Stimulated activated naive CD8-positive, alpha-beta T cell treated with anti-CD3 and anti-CD28 coated beads, Interleukin-15, amount 100 ng/mL, for 72 hours (primary cell): ENCODE measurements around the gene COL18A1.
A peak's percentile ranks its signal among the peaks of the same experiment; 100 is the strongest.
"Not testable (repeated sequence)": the region's sequence is repeated elsewhere in the genome, so short reads cannot be mapped to it uniquely, and the experiment has no call there.

Source experiments
- ATAC-seq: fragments of 150-1000 bp; cut with Tn5 transposase; 2 replicates; pipeline ENCODE4 v1.10.0; 2021; ENCODE audit warnings: mild to moderate bottlenecking, moderate library complexity
- DNase-seq, 2 donors: peaks; one replicate each; pipeline ENCODE4 v3.0.0; 2021 to 2022
- H3K27ac Mint-ChIP-seq, 2 donors: one replicate each; pipeline ENCODE4 v1.8.0; 2022; ENCODE audit warnings: mild to moderate bottlenecking in 2 of 2, mixed read lengths in 2 of 2, moderate library complexity in 2 of 2
- H3K27me3 Mint-ChIP-seq: one replicate; pipeline ENCODE4 v1.8.0; 2022; ENCODE audit warnings: mixed read lengths
- H3K4me1 Mint-ChIP-seq: one replicate; pipeline ENCODE4 v1.8.0; 2022; ENCODE audit warnings: mild to moderate bottlenecking, mixed read lengths
- H3K4me3 Mint-ChIP-seq, 2 donors: one replicate each; pipeline ENCODE4 v1.8.0; 2022; ENCODE audit warnings: mild to moderate bottlenecking in 2 of 2, mixed read lengths in 2 of 2, moderate library complexity in 1 of 2
- H3K9me3 Mint-ChIP-seq, 2 donors: one replicate each; pipeline ENCODE4 v1.8.0; 2022; ENCODE audit warnings: mixed read lengths in 2 of 2

Gene COL18A1

DNA sequence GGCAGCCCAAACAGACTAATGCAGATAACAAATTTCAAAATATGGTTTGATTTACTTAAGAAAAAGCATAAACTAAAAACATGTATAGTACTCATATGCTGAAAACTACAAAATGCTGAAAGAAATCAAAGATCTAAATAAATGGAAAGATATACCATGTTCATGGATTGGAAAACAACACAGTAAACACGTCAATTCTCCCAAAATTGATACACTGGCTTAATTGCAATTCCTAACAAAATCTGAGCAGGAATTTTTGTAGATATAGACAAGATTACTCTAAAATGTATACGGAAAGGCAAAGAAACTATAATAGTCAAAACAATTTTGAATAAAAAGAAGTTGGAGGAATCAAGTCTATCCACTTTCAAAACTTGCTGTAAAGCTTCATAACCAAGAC is 116.3 kb downstream of the COL18A1 start:
- Mint-ChIP-seq H3K27ac (no peak overlapping the region), H3K9me3 (peaks cover 50 to 56% of the 10 kb centered on the region in 2 donors), H3K4me1 (peaks cover 27% of the 10 kb centered on the region), H3K4me3 (no peak overlapping the region), H3K27me3 (no peaks in the 10 kb centered on the region)
- DNase-seq (no peak), ATAC-seq (no peak)

DNA sequence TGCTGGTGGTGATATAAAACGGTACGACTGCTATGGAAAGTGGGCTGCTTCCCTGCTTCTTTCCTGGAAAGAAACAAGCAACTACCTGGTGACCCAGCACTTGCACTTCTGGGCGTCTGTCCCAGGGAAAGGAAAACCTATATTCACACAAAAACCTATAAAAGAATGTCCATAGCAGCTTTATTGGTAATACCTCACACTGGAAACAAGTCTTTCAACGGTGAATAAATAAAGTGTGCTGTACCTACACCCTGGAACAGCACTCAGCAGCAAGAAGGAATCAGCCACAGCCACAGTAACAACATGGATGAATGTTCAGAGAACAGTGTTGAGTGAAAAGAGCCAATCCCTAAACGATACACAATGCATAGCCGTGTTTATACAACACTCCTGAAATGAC is 117.4 kb downstream of the COL18A1 start:
- H3K9me3 Mint-ChIP-seq, result peaks cover 50 to 56% of the 10 kb centered on the region in 2 donors
- DNase-seq, result no peak
- H3K27me3 Mint-ChIP-seq, result no peaks in the 10 kb centered on the region
- peaks cover 15% of the 10 kb centered on the region for H3K4me1 Mint-ChIP-seq
- no peak overlapping the region for H3K27ac Mint-ChIP-seq
- H3K4me3 Mint-ChIP-seq, result no peak overlapping the region
- no peak for ATAC-seq

DNA sequence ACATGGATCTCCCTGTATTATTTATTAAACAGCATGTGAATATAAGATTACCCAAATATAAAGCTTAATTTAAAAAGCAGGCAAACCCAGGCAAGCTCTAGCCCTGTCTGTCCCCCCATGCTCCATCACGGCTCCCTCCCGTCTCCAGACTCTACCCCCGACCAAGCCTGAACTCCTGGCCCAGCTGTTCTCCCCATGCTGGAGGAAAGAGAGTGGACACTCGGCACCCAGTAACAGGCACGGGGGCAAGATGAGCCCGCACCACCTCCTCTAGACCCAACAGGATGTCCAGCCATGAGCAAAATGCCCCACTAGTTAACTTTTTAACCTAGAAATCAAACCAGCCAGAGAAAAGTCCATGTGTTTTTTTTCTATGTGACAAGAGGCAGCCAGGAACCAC is 118.0 kb downstream of the COL18A1 start:
- Mint-ChIP-seq H3K27me3 (no peaks in the 10 kb centered on the region), H3K4me3 (no peak overlapping the region), H3K27ac (no peak overlapping the region), H3K4me1 (peaks cover 9% of the 10 kb centered on the region), H3K9me3 (peaks cover 46 to 50% of the 10 kb centered on the region in 2 donors)
- DNase-seq (no peak), ATAC-seq (no peak)

DNA sequence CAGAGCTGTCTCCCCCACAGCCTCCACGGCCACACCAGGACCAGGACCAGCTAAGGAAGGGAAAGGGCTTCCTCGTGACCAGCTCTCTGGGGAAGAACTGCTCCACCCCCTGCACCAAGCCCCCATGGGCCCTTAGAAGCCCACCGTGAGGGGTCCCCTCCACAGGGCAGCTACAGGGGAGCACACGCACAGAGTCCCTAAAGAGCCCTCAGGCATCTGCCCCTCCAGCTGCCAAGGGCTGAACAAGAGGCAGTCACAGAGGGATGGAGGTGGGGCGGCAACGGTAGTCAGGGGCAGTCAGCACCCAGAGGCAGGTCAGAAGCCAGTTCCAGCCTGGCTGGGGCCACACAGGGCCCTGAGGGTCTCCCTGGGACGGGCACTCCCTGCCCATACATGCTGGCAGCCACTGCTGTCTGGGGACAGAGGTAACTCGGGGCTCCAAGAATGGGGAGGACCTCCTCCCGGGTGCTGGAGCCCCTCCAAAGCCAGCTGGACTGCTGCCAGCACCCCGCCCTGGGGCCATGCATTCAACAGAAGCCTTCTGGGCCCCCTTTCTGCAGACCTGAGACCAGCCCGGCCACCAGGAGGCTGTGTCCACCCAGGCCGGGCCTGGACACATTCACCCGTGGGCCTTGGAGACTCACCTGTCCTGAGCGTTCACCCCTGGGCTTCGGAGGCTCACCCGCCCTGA is 118.6 kb downstream of the COL18A1 start:
- DNase-seq (no peak), ATAC-seq (peak; percentile 31)
- peaks cover 3% of the 10 kb centered on the region for H3K4me1 Mint-ChIP-seq
- H3K27ac Mint-ChIP-seq, result peak overlapping the region in 1 of 2 donors; percentile 71
- no peaks in the 10 kb centered on the region for H3K27me3 Mint-ChIP-seq
- H3K9me3 Mint-ChIP-seq, result peaks cover 40 to 44% of the 10 kb centered on the region in 2 donors
- no peak overlapping the region for H3K4me3 Mint-ChIP-seq

DNA sequence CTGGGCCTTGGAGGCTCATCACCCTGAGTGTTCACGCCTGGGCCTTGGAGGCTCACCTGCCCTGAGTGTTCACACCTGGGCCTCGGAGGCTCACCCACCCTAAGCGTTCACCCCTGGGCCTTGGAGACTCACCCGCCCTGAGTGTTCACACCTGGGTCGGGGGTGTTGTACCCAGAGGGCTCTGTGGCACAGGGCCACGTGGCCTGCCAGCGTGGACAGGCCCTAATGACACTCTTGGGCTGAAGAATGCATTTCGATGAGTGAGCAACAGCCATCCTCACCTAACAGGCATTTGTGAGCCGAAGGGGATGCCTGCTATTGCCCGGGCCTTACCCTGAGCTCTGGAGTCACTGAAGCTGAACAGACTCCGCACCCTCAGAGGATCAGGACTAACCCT is 119.8 kb downstream of the COL18A1 start:
- ATAC-seq (no peak), DNase-seq (no peak)
- Mint-ChIP-seq H3K27ac (no peak overlapping the region), H3K4me3 (no peak overlapping the region), H3K27me3 (no peaks in the 10 kb centered on the region), H3K9me3 (peaks cover 28 to 32% of the 10 kb centered on the region in 2 donors), H3K4me1 (no peaks in the 10 kb centered on the region)

DNA sequence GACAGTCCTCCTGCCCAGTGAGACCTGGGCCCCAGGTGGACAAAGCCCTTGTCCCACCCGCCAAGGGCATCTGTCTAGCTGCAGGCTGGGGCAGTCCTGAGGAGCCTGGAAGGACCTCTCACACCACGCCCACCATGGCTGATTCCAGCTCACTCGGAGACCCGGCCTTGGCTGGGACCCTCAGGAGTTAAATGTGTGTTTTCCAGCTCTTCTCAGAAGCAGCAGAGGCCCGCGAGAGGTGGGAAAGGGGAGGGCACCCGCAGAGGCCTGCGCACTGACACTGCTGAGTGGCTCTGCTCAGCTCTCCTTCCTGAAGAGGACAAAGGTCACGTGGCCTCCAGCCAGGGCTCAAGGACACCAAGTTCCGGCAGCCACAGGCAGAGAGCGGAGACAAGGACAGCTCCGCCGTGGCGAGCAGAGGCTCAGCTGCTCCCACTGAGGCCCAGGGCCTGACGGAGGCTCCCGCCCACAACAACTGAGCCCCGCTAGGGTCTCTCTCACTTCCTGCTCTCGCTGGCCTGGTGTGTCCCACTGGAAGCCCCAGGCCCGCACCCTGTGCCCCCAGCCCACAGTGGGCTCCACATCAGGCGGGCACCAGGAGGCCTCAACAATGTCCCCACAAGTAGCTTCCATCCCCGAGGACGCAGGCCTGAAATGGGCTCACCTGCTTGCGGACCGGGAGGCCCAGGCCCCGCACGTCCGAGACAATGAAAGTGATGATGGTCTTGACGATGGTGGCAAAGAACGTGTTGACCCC is 120.4 kb downstream of the COL18A1 start:
- Mint-ChIP-seq H3K4me3 (no peak overlapping the region), H3K27me3 (no peaks in the 10 kb centered on the region), H3K4me1 (no peaks in the 10 kb centered on the region), H3K9me3 (peaks cover 23 to 27% of the 10 kb centered on the region in 2 donors), H3K27ac (no peak overlapping the region)
- ATAC-seq (no peak), DNase-seq (no peak)

DNA sequence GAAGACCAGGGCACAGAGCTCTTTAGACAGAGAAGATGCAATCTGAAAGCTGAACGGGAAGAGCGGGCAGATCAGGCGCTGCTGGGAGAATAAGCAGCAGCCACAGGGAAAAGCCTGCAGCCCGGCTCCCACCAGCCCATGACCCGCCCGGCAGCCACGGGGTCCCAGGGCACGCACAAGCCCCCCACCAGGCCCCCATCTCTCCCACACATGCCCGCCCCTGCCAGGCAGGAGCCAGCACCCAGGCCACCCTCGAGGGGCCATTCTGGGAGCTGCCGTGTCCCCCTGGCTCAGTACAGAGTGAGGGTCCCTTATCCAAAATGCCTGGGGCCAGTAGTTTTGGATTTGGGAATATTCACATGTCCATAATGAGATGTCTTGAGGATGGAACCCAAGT is 120.9 kb downstream of the COL18A1 start:
- no peak overlapping the region for H3K27ac Mint-ChIP-seq
- H3K9me3 Mint-ChIP-seq, result peaks cover 20 to 21% of the 10 kb centered on the region in 2 donors

DNA sequence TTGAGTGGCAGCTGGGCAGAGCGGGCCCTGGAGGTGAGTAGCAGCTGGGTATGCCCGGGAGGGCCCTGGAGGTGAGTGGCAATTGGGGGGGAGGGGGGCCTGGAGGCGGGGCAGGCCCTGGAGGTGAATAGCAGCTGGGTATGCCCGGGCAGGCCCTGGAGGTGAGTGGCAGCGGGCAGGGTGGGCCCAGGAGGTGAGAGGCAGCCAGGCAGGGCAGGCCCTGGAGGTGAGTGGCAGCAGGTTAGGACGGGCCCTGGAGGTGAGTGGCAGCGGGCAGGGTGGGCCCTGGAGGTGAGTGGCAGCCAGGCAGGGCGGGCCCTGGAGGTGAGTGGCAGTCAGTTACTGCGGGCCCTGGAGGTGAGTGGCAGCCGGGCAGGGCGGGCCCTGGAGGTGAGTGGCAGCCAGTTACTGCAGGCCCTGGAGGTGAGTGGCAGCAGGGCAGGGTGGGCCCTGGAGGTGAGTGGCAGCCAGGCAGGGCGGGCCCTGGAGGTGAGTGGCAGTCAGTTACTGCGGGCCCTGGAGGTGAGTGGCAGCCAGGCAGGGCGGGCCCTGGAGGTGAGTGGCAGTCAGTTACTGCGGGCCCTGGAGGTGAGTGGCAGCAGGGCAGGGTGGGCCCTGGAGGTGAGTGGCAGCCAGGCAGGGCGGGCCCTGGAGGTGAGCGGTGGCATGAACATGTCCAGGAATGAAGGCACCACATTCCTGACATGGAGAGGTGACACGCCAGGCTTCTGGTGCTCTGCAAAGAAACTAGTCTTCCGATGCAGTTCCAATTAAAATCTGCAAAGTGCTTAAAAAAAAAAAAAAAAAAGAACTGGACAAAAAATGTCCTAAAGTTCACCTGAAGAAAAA is 122.4 kb downstream of the COL18A1 start:
- H3K4me1 Mint-ChIP-seq, ATAC-seq, H3K27me3 Mint-ChIP-seq, DNase-seq, H3K4me3 Mint-ChIP-seq, H3K9me3 Mint-ChIP-seq: not testable (repeated sequence)
- peak overlapping the region; percentile 14 to 89 for H3K27ac Mint-ChIP-seq

More for the DNA sequence above, 120.9 kb downstream of the COL18A1 start:
- H3K4me1 Mint-ChIP-seq, result no peaks in the 10 kb centered on the region
- DNase-seq (no peak), ATAC-seq (no peak)
- H3K4me3 Mint-ChIP-seq, result no peak overlapping the region
- H3K27me3 Mint-ChIP-seq, result no peaks in the 10 kb centered on the region

DNA sequence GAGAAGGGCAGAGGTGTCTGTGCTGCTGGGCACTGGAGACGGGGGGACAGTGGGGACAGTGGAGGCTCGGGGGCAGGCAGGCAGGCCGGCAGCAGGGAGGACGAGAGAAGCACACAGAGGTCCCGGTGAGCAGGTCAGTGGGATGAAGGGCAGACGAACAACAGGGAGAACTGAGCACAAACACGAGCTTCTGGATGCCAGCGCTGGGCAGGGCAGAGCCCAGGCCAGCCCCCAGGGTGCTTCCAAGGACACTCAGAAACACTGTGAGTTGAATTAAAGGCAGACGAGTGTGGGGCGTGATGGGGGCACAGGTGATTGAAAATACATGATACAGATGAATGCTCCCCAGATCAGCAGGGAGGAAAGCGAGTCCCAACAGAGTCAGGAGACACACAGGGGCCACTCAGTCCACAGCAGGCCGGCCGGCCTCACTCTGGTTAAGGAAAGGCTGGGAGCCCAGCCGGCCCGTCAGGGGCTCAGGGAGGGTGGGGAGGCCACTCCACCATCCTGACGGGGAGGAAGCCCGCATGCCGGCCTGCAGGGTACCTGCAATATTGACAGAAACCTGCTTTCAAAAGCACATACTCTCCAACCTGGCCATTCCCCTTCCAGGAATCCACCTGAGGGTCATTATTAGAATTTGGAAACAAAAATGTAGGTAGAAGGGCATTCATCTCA is 123.2 kb downstream of the COL18A1 start:
- no peaks in the 10 kb centered on the region for H3K9me3 Mint-ChIP-seq
- ATAC-seq (no peak), DNase-seq (no peak)
- H3K4me1 Mint-ChIP-seq, result peaks cover 8% of the 10 kb centered on the region
- H3K27ac Mint-ChIP-seq, result peak overlapping the region in 1 of 2 donors; percentile 14
- no peaks in the 10 kb centered on the region for H3K27me3 Mint-ChIP-seq
- no peak overlapping the region for H3K4me3 Mint-ChIP-seq

DNA sequence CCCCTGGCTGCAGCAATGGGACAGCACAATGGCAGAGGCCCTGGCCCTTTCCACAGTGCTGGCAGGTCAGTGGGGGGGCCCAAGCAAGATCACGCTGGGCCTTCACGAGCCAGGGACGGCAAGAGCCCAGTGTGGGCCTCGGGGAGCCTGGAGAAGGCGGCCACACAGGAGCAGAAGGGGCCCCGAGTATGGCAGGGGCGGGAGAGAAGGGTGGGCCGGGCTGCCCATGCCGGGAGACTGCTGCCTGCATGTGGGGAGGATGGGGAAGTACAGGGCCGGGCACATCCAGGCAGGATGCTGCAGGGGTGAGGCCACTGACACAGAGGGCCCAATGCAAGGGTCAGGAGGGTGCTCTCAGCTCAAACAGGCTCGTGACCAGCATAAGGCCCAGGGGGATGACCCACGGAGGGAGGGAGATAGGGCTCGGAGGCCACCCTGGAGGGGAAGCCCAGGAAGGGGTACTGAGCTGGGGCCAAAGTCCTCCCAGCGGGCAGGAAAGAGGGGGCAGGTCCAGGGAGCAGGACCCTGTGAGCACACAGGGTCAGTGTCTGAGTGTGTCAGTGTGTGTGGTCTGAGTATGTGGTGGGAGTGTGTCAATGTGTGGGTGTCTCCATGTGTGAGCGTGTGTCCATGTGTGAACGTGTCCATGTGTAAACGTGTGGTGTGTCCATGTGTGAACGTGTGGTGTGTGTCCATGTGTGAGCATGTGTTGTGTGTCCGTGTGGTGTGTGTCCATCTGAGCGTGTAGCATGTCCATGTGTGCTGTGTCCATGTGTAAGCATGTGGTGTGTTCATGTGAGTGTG is 124.2 kb downstream of the COL18A1 start:
- Mint-ChIP-seq H3K27ac (no peak overlapping the region), H3K27me3 (no peaks in the 10 kb centered on the region), H3K4me1 (peaks cover 10% of the 10 kb centered on the region), H3K9me3 (no peaks in the 10 kb centered on the region), H3K4me3 (no peak overlapping the region)
- ATAC-seq (no peak), DNase-seq (no peak)

DNA sequence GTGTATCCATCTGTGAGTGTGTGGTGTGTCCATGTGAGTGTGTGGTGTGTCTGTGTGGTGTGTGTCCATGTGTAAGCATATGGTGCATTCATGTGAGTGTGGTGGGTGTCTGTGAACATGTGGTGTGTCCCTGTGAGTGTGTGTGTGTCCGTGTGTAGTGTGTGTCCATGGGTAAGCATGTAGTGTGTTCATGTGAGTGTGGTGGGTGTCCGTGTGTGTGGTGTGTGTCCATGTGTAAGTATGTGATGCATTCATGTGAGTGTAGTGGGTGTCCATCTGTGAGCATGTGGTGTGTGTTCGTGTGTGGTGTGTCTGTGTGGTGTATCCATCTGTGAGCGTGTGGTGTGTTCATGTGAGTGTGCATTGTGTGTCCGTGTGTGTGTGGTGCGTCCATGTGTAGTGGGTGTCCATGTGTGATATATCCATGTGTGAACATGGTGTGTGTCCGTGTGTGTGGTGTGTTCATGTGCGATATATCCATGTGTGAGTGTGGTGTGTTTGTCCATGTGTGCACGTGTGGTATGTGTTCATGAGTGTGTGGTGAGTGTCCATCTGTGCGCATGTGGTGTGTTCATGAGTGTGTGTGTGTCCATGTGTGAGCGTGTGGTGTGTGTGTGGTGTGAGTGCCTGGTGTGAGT is 124.9 kb downstream of the COL18A1 start:
- no peaks in the 10 kb centered on the region for H3K27me3 Mint-ChIP-seq
- DNase-seq (no peak), ATAC-seq (no peak)
- H3K4me3 Mint-ChIP-seq, result no peak overlapping the region
- H3K9me3 Mint-ChIP-seq, result no peaks in the 10 kb centered on the region
- peaks cover 18% of the 10 kb centered on the region for H3K4me1 Mint-ChIP-seq
- no peak overlapping the region for H3K27ac Mint-ChIP-seq

DNA sequence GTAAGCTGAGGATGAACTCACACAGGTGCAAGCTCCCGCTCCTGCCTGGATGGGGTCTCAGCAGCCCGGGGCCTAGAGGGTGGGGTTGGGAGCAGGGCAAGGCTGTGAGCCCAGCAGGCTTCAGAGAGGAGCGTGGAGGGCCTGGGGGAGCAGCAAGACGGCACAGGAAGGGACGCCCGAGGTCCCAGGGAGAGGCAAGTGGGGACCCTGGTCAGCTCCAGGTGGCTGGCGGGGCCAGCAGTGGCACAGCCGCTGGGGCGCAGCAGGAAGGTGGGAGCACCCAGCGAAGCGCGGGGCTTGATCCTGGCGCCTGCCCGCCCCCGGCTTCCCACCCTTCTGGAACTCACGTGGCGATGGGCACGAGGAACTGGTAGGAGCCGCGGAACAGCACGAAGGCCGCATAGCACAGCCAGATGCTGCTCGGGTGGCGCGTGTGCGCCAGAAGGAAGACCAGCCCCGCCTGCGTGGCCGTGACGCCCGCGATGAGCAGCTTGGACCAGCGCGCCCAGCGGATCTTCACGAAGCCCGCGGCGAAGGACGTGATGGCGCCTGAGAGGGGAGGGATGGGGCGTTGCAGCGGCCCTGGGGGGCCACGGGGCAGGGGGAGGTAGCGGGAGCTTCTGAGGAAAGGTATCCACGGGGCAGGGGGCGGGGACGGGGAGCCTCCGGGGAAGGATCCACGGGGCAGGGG is 125.6 kb downstream of the COL18A1 start:
- peaks cover 24% of the 10 kb centered on the region for H3K4me1 Mint-ChIP-seq
- no peaks in the 10 kb centered on the region for H3K9me3 Mint-ChIP-seq
- H3K27me3 Mint-ChIP-seq, result no peaks in the 10 kb centered on the region
- ATAC-seq (no peak), DNase-seq (no peak)
- no peak overlapping the region for H3K4me3 Mint-ChIP-seq
- no peak overlapping the region for H3K27ac Mint-ChIP-seq

DNA sequence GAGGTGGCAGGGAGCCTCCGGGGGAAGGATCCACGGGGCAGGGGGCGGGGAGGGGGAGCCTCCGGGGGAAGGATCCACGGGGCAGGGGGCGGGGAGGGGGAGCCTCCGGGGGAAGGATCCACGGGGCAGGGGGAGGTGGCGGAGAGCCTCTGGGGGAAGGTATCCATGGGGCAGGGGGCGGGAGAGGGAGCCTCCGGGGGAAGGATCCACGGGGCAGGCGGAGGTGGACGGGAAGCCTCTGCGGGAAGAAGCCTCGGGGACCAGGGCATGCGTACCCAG is 126.1 kb downstream of the COL18A1 start:
- DNase-seq, ATAC-seq, H3K27ac Mint-ChIP-seq, H3K9me3 Mint-ChIP-seq, H3K4me3 Mint-ChIP-seq, H3K27me3 Mint-ChIP-seq: not testable (repeated sequence)
- peaks cover 29% of the 10 kb centered on the region for H3K4me1 Mint-ChIP-seq
